DMS114 treated with DMSO at 0.1 percent for 48 hours (cell line): Measurements from ENCODE around the gene SKAP1.

Experiments used
- DNase-seq: peaks from one replicate; lab custom pipeline; 2025; ENCODE audit not compliant: unreplicated experiment; lab: John Stamatoyannopoulos, UW

Gene SKAP1

DNA sequence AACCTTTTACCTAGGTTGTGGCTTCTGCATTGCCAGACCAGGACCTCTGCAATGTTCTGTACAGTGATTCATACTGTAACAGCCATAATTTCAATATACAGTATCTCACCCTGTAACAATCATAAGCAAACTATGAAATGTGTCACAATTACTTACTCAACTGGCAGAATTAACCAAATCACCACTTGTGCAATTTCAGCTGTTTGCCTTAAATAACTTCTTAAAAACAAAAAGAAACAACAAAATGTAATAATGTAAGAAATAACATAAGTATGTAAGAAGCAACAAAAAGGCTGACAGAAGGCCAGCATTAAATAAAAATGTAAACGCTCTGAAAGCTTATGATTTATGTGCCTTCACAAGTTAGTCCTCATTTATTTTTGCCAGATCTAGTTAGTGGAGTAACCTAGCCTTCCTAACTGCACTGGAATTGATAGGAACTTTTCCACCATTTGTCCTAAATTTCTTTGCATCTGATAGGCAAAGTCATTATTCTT lies 96.9 kb downstream of the SKAP1 start:
- DNase-seq, result no peak

DNA sequence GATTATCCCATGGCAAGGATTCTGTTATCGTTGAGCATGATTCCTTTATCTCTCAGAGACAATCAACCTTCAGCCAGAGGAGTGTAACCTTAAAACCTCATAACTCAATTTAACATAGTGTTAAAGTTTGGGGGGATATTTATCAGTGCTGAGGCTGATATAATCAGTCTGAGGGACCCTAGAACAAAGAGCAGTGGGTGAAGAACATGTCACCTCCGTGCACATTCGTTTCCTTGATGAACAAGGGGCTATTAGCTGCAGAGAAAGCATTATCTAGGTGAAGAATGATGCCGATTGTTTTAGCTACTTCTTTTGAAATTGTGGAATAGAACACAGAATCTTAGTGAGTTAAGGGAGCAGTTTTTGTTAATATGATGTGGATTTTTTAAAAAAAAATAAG lies 99.1 kb downstream of the SKAP1 start:
- DNase-seq, result no peak

DNA sequence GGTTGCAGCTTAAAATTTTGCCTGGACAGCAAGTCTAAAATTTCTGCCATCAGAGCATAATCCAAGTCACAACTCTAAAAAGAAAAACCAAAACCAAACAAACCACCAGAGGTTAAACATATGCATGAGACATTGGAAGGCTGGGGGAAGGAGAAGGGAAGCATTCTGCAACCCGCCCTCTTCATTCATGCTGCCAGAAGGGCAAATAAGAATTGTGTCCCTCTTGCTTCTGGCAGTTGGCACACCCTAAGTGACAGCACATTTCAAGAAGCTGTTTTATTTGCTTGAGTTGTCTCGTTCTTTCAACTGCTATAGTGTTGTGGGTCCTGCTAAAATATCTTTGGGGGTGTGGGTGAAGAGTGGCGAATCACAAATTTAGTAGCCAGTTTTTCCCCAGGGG lies 99.6 kb downstream of the SKAP1 start:
- DNase-seq, result no peak

DNA sequence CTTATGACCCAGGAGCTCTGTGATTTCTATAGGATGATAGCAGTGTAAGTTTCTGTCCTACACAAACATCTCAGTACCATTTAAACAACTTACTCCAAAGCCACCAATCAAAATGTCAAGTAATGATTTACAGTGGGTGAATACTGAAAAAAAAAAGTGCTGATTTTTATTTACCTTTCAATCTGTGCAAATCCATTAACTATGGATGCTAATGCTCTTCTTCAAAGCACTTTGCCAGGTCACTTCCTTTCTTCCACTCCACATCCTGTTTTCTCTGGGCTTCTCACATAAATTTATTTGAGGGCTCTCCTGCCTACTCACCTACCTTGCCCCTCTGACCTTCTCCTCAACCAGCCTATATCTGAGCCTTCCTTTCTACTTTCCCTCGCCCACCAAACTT lies 101.6 kb downstream of the SKAP1 start:
- DNase-seq, result no peak

DNA sequence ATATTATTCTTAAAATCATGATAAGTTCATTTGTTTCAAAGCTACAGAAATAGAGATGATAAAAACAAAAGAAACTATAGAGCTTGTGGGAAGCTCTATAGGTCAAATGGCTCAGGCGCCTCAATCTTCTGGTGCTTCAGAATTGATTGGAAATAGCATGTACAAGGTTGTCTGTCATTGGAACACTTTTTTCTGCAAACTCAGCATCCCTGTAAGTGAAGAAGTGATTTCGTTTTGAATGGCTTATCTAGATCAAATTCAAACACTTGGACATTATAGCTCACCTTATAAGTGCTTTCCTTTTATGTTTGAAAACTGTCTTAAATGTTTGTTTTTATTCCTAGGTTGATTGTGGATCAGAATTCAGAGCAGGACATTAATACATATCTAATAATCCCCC lies 103.7 kb downstream of the SKAP1 start:
- no peak for DNase-seq

DNA sequence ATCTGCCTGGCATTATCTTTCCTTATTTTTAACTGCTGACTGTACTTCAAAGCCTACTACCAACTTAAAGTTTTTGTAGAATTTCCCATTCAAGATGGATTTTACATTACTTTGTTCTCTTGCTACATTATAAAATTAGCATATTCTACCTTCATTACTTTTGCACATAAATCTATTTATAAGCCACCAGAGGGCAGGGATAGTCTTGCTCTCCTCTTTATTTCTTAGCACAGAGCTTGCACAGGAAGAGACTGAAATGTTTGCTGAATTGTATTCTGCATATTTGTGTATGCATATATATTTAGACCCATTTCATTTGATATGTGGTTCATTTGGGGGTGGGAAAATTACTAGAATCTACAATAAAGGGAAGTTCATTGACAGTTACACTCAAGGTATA lies 108.0 kb downstream of the SKAP1 start:
- DNase-seq, result no peak

DNA sequence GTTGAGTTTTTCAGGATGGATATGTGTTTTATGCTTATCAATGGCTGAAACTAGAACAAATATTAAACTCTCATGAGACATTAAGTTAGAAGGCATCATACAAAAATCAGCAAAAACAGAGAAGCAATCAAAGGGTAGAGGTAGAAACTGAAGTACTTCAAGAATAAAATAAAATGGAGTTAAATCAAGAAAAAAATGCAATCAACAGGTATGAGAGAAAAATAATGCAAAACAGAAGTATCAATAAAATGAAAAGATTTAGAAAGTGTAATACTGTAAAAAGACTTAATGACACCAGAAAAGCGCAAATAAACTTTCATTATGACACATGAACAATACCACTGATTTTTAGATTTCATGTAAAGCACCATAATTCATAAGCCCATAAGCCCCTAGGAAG lies 112.3 kb downstream of the SKAP1 start:
- no peak for DNase-seq

DNA sequence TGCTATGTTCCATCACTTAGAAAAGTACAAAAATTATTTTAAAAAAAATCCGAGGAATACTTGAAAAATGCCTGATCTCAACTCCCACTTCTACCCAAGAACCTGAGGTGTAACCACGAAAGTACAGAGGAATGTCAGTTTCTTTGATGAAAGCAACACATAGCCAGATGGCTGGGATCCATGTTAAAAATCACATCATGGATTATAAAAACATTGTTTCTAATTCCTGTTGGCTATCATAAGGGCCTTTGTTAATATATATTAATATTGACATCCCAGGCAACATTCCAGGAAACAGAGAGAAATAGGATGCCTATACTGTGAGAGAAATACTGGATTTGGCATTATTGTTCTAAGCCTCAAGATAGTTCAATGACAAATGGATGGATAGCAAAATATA lies 115.3 kb downstream of the SKAP1 start:
- DNase-seq, result no peak

DNA sequence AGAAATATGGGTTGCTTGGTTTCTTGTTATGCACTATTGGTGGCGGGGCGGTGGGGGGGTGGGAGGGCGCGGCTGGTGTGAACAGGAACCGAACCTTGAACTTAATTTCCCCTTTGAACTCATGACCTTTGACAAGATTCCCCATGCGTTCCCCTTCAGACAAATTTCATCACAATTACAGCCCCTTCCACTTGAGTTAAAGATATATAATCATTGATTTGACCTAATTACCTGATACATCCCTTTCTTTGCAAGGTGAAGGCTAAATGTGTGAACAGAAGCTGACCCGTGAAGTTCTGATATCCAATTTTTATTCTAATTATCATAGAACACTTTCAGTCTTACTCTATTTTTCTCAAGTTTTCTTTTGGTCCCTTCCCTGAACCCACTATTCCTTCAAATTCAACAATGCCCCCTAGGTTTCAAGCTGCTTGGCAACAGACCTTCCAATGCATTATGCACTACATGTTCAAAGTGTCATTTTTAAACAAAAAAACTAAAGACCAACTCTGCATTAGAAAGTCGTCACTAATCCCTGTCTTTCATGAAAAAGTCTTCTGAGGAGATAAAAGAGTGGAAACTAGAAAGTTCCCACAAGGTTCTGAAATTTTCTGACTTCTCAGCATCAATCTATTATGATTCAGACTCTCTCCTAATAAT lies 116.8 kb downstream of the SKAP1 start:
- no peak for DNase-seq

DNA sequence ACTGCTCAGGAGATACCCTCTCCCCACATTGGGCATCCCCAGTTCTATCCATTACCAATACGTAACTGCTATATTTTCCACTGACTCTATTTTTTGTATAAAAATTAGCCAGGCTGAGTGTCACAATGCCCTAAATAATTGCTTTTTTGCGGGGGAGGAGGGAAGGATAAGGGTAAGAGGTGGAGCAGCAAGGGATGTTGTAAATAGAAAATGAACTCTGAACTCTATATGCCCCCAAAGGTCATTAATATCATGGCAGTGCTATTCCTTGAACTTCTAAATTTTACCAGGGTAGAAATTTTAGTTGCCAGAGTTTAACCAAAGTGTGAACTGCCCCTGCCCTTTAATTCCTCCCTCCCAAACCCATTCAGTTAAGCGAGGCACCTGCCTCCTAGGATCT lies 118.7 kb downstream of the SKAP1 start:
- no peak for DNase-seq

DNA sequence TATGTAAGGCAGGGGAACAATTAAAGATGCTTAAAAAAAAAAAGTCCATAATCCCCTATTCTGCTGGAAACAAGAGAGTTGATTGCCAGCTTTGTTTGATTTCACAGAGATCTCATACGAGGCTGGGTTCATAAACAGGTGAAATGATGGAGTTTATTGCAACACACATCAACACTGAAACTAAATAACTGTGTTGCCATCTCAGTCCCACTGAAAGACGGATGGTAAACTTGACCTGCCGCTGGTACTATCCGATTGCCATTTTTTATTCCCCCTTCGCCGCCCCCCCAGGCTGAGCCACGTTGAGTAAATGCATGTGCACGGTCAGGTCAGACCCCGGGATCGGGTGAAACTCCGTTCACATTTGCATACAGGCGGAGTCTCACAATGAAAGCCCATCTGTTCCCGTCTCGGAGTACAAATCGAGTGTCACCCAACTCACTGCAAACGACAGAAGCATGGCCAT lies 119.2 kb downstream of the SKAP1 start:
- DNase-seq, result no peak

DNA sequence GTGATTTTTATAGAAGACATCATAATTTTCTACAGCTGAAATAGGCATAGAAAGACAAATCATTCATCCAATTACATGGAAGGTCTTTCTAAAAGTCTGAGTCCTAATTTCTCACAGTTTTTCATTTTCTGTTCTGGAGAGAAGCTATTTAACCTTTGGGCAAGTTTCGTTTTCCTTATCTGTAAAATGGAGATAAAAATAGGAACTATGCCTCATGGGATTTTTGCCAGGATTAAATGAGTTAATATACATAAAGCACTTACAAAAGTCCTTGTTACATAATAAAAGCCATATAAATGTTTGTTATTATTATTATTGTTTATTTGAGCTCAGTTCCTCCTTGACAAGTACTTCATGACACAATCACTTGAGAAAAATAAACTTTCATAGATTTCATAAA lies 121.4 kb downstream of the SKAP1 start:
- DNase-seq, result no peak

DNA sequence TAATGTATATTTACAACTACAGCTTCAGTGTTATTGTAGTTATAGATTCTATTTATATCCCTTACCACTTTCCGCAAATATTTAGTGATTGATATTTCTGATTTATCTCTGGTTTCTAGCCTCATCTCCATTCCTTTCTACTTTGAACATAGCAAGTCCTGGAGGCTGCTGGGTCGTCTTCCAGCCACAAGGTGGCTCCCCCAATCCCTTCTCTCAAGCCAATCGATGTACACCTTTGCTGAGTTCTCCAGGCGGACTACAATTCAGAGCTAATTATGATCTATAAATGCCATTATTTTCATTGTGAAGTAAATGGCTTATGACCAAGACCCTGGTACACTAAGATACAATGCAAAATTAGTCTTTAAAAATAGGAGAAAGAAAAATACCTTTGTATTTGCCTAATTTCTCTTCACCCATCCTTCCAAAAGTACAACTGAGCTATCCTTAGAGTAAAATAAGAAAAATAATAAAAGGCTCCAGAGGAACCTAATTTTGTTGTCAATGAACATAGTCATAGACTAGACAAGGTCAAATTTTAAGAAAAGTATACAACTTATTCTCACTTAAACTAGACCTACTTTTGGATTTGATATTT lies 122.1 kb downstream of the SKAP1 start:
- peak; percentile 21 for DNase-seq

DNA sequence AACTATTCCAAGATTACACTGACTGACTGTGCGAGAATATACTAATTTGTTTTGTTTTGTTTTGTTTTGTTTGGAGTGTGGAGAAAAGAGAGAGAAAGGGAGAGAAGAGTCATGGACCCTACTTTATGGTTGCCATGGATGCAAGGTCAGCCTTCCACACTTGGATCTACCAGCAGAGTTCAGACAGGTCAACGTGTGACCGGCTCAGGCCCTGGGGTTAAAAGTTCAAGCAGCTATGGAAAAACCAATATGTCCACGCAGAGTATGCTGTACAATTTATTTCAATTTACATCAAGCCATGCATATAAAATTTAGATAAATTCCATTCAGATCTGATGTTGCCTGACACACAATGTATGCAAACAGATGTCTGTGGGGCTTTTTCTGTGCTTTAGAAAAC lies 122.8 kb downstream of the SKAP1 start:
- no peak for DNase-seq

DNA sequence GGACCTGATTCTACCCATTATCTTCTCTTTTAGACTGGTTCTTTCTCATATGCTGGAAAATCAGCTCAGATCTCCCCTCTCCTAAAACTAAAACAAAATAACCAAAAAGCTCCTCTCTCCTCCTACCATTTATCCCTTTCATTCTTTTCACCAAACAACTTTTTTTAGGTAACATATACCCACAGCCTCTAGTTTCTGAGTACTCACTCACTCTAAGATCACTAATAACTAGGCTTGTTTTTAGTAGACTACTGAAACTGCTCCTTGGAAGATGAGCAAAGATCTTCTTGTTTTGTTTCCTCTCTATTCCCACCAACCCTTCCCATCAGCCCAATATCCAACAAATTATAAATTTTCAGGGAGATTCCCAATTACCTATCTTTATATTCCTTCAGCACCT lies 129.0 kb downstream of the SKAP1 start:
- DNase-seq, result no peak

DNA sequence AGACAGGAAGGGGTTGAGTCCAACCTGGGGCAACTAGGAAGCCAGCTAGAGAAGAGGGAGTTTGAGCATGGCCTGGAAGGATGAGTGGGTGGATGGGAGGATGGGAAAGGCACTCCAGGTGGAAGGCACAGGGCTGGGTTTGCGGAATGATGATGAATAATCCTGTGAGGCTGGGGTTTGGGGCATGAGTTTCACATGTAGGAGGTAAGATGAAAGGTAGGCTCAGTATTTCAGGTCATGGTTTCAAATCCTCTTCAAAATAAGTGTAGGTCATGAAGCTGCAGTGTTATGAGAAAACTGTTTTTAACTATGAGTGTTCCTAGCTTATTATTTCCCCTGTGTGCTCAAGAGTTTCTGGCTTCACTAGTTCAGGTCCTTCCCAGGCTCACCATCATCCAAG lies 130.3 kb downstream of the SKAP1 start:
- DNase-seq, result no peak

DNA sequence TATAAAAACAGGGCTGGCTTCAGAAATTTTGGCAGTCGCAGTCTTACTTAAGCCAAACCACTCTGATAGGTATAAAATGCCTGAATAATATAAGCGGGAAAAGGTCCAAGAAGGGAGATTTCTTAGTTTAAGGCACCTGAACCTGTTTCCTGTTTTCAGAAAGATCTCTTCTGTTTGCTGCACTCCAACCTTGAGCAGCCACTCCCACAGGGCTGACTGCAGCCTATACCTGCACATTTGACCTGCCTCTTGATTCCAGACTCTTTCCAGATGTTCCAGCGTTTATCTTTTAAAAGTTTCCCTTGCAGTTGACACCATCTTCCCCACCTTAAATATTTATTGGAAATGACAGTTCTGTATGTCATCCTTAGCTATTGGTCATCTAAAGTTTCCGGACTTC lies 132.2 kb downstream of the SKAP1 start:
- DNase-seq, result no peak

DNA sequence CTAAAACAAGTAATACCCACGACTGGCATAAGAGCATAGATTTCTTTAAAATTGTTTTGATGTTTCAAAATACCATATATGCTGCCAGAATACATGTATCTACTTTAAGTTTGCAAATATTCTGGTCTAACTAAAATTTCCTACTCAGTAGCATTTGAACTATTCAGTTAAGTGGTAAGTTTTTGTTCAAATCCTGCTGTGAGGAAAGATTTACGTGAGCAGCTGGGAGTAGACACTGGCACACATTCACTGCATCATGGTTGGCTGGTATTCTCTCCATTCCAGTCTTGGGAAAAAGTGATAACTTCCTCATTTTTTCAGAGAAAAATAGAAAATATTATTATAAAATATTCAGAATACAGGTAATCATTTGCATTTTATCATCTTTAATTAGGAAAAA lies 133.6 kb downstream of the SKAP1 start:
- no peak for DNase-seq

DNA sequence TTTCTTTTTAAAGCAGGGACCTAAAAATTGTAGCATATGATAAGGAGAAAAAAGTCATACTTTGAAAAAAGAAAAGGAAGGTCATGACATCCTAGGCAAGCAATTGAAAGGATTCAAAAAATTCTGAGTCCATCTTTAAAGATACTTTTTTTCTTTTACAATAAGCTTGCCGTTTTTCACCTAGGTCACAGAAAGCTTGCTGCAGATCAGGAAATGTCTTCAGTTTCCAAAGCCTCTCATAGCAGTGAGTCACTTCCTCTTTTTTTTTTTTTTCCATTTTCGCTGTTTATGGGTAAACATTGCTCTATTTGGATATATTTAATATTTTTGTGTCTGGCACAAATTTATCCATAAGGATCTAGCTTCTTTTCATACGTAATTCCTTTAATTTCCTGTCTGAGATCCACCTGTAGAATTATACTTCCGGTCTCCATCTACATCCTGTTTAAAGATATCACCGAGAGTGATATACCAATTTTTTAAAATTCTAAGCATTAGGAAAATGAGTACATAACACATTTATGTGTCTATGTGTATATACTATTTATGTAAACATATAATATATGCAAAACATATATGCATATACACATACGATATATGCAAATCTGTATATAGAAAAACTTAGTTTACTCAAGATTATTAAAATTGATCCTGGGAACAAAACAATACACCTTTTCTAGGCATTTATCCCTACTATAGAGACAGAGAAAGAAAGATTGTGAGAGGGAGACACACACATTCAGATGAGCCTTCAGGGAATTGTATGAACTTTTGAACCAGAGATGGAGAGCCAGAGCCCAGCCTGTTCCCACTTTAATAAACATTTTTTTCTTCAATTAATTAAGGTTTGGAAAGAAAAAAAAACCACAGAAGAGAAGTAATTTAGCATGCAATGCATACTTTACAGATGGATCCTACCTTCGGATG lies 134.4 kb downstream of the SKAP1 start:
- DNase-seq, result no peak

DNA sequence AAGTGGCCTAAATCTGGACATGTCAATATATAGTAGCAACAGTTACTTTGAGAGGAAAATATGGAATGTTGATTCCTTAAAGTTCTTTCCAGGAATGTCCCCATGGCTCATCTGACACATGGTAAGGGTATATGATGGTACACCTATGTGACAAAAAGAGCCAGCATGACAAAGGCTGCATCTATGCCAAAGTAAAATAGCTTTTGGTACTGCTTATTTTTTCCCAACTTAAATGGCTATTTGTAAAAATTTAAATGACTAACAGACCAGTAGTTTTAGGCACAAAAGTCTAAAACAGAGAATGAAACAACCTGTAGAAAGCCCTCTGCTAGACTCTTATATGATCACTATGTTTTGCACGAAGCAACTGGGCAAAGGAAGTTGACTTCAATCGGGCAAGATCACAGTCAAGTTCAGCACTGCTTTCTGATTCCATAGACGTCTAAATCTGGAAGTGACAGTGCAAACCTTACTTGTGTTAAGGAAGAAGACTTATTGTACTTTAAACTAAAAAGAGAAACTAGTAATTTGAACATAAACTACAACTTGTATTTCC lies 135.1 kb downstream of the SKAP1 start:
- no peak for DNase-seq

DNA sequence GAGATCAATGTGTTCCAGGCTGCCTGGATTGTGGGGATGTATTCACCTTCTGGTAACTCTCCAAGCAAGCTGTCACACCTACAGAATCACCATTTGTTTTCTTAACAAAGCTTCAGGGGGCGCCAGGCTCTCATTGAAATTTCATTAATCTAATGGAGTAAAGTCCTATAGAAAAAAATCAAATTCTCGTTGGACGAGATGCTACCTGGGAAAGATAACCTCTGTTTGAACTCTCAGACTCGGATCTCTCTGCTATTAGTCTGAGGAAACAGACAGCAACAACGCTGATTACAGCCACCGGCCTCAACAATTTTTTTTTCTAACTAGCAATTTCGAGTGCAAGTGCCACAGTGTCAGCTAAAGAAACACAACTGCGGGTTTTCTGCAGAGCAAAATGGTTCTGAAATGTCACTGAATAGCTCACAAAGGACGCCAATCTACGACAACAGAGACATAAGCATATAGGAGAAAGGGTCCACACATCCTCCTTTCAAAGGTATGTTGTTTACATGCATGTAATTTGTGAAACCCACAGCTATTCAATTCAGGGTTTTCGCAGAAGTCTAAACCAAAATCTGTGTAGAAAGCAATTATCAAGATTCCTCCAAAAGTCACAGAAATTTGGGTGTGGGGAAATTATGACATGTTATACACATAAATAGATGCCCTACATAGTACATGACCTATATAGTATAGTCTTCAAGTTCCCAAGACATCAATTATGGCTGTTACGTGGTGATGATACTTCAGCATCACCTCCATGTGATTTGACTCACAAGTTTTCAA lies 135.8 kb downstream of the SKAP1 start:
- no peak for DNase-seq
